Activated CD4-positive, CD25-positive, alpha-beta regulatory T cell treated with anti-CD3 and anti-CD28 coated beads, Interleukin-2, amount 50 U/mL, for 16 hours (primary cell): ENCODE data around the gene PLXNA3.
A peak's percentile ranks its signal among the peaks of the same experiment; 100 is the strongest.

ENCODE experiments used
- DNase-seq: peaks from one replicate; pipeline ENCODE4 v3.0.0-alpha.2; 2020; ENCODE audit warnings: low read depth, low spot score

PLXNA3 gene

GRCh38 chrX:154435171-154435733 lies 22.8 kb upstream of the PLXNA3 start:
- DNase-seq, result no peak

- peak; percentile 33 for DNase-seq
Measured at GRCh38 chrX:154436374-154436982, 21.6 kb upstream of the PLXNA3 start.

GRCh38 chrX:154436983-154437752 lies 20.9 kb upstream of the PLXNA3 start, which contains the start of gene GDI1:
TSS of gene GDI1 (plus strand) at chrX:154437154. CDS start at chrX:154437255, 101 bp downstream.
- peak; percentile 17 for DNase-seq

- DNase-seq, result no peak
Measured at GRCh38 chrX:154437971-154438893, 19.8 kb upstream of the PLXNA3 start.

- DNase-seq, result no peak
Measured at GRCh38 chrX:154439841-154440240, 18.2 kb upstream of the PLXNA3 start.

GRCh38 chrX:154440623-154441357 lies 17.3 kb upstream of the PLXNA3 start:
- DNase-seq, result no peak

- DNase-seq, result no peak
Measured at GRCh38 chrX:154441564-154441963, 16.5 kb upstream of the PLXNA3 start.

- DNase-seq, result no peak
Measured at GRCh38 chrX:154441984-154442707, 15.9 kb upstream of the PLXNA3 start.

GRCh38 chrX:154443479-154443910 lies 14.6 kb upstream of the PLXNA3 start:
- DNase-seq, result no peak

- DNase-seq, result peak; percentile 32
Measured at GRCh38 chrX:154443992-154444754, 13.9 kb upstream of the PLXNA3 start, which contains the start of gene FAM50A. TSS of gene FAM50A (plus strand) at chrX:154444141. CDS start at chrX:154444236, 95 bp downstream.

GRCh38 chrX:154444755-154445246 lies 13.3 kb upstream of the PLXNA3 start:
- no peak for DNase-seq

GRCh38 chrX:154445776-154446175 lies 12.3 kb upstream of the PLXNA3 start:
- DNase-seq, result no peak

- DNase-seq, result no peak
Measured at GRCh38 chrX:154446430-154446829, 11.7 kb upstream of the PLXNA3 start.

- no peak for DNase-seq
Measured at GRCh38 chrX:154448484-154448883, 9.6 kb upstream of the PLXNA3 start.

- DNase-seq, result no peak
Measured at GRCh38 chrX:154449618-154450017, 8.5 kb upstream of the PLXNA3 start.

GRCh38 chrX:154450312-154450711 lies 7.8 kb upstream of the PLXNA3 start:
- no peak for DNase-seq

GRCh38 chrX:154452823-154453222 lies 5.3 kb upstream of the PLXNA3 start:
- no peak for DNase-seq

GRCh38 chrX:154457491-154458115 lies 478 bp upstream of the PLXNA3 start:
- DNase-seq, result peak; percentile 8
